HUES6 (cell line): ENCODE measurements around the gene UFL1.

Source experiments
- H3K27ac ChIP-seq: 2 replicates; pipeline ENCODE4 v1.7.0; 2013; ENCODE audit warnings: low read depth, mild to moderate bottlenecking, low read length, inconsistent platforms
- H3K27me3 ChIP-seq: 2 replicates; pipeline ENCODE4 v1.6.1; 2013; ENCODE audit warnings: low read length; ENCODE audit not compliant: control insufficient read depth, insufficient read depth
- H3K36me3 ChIP-seq: 2 replicates; pipeline ENCODE4 v1.6.1; 2013; ENCODE audit warnings: low read length; ENCODE audit not compliant: control insufficient read depth, insufficient read depth
- H3K4me1 ChIP-seq: 2 replicates; pipeline ENCODE4 v1.6.1; 2013; ENCODE audit warnings: low read length; ENCODE audit not compliant: control insufficient read depth, insufficient read depth
- H3K4me3 ChIP-seq: 2 replicates; pipeline ENCODE4 v1.5.1; 2013; ENCODE audit warnings: low read depth, low read length
- H3K9ac ChIP-seq: one replicate; pipeline ENCODE4 v1.6.1; 2013; ENCODE audit warnings: mild to moderate bottlenecking, low read length
- H3K9me3 ChIP-seq: 2 replicates; pipeline ENCODE4 v1.6.1; 2013; ENCODE audit warnings: low read depth, low read length; ENCODE audit not compliant: control insufficient read depth, insufficient read depth

The UFL1 gene

GRCh38 chr6:96570053-96570452, 48.4 kb downstream of the UFL1 start:
- Histone ChIP-seq H3K4me1 (peaks cover 6% of the 10 kb centered on the region; the same call in 1 of the 2 replicates), H3K36me3 (no peaks in the 10 kb centered on the region), H3K27ac (no peak overlapping the region), H3K27me3 (no peaks in the 10 kb centered on the region), H3K4me3 (no peak overlapping the region), H3K9ac (no peak overlapping the region), H3K9me3 (peaks cover 7% of the 10 kb centered on the region; the same call in 1 of the 2 replicates)

- no peak overlapping the region for H3K9ac ChIP-seq
- no peak overlapping the region for H3K4me3 ChIP-seq
These were observed 49.9 kb downstream of the UFL1 start for GRCh38 chr6:96571551-96571950.

GRCh38 chr6:96575359-96575758, 53.8 kb downstream of the UFL1 start:
- H3K27ac ChIP-seq, result no peak overlapping the region
- H3K36me3 ChIP-seq, result no peaks in the 10 kb centered on the region
- H3K27me3 ChIP-seq, result no peaks in the 10 kb centered on the region
- H3K4me3 ChIP-seq, result no peak overlapping the region
- H3K9ac ChIP-seq, result no peak overlapping the region
- no peaks in the 10 kb centered on the region for H3K4me1 ChIP-seq
- H3K9me3 ChIP-seq, result 0 out of 2 replicates have a peak, but pooled peaks cover 2% of the 10 kb centered on the region

More at GRCh38 chr6:96571551-96571950, 49.9 kb downstream of the UFL1 start:
- H3K36me3 ChIP-seq, result no peaks in the 10 kb centered on the region
- H3K9me3 ChIP-seq, result peaks cover 7% of the 10 kb centered on the region; the same call in 1 of the 2 replicates
- peaks cover 6% of the 10 kb centered on the region; the same call in 1 of the 2 replicates for H3K4me1 ChIP-seq
- H3K27ac ChIP-seq, result no peak overlapping the region
- no peaks in the 10 kb centered on the region for H3K27me3 ChIP-seq

- Histone ChIP-seq H3K4me1 (no peaks in the 10 kb centered on the region), H3K27me3 (no peaks in the 10 kb centered on the region), H3K27ac (no peak overlapping the region), H3K9ac (no peak overlapping the region), H3K36me3 (no peaks in the 10 kb centered on the region), H3K9me3 (0 out of 2 replicates have a peak, but pooled peaks cover 2% of the 10 kb centered on the region), H3K4me3 (no peak overlapping the region)
These were observed 54.6 kb downstream of the UFL1 start for GRCh38 chr6:96576221-96576620.

GRCh38 chr6:96582021-96582420, 60.4 kb downstream of the UFL1 start:
- no peak overlapping the region for H3K9ac ChIP-seq
- H3K9me3 ChIP-seq, result no peaks in the 10 kb centered on the region
- H3K4me3 ChIP-seq, result no peak overlapping the region
- H3K4me1 ChIP-seq, result no peaks in the 10 kb centered on the region
- no peaks in the 10 kb centered on the region for H3K27me3 ChIP-seq
- H3K36me3 ChIP-seq, result no peaks in the 10 kb centered on the region
- no peak overlapping the region for H3K27ac ChIP-seq

GRCh38 chr6:96582436-96582835, 60.8 kb downstream of the UFL1 start:
- H3K36me3 ChIP-seq, result no peaks in the 10 kb centered on the region
- no peak overlapping the region for H3K4me3 ChIP-seq
- no peaks in the 10 kb centered on the region for H3K9me3 ChIP-seq
- H3K27me3 ChIP-seq, result no peaks in the 10 kb centered on the region
- H3K4me1 ChIP-seq, result no peaks in the 10 kb centered on the region
- H3K9ac ChIP-seq, result no peak overlapping the region
- H3K27ac ChIP-seq, result no peak overlapping the region

GRCh38 chr6:96604420-96604819, 82.8 kb downstream of the UFL1 start:
- no peak overlapping the region for H3K27ac ChIP-seq

More at GRCh38 chr6:96604420-96604819, 82.8 kb downstream of the UFL1 start:
- Histone ChIP-seq H3K9ac (no peak overlapping the region), H3K9me3 (no peaks in the 10 kb centered on the region), H3K4me3 (no peak overlapping the region), H3K27me3 (no peaks in the 10 kb centered on the region), H3K36me3 (no peaks in the 10 kb centered on the region), H3K4me1 (0 out of 2 replicates have a peak, but pooled peaks cover 5% of the 10 kb centered on the region)
